HCT116 (cell line): Measurements from ENCODE around the gene RIPOR1. TPM values are rescaled to one million over a fixed set of nuclear protein-coding genes. Genes with fewer than 3 reads are reported as not detected.

Experiments used
- ATAC-seq: fragments of 200-7000 bp; cut with Tn5 transposase; 2 replicates; pipeline ENCODE4 v1.9.1; 2020; ENCODE audit warnings: mild to moderate bottlenecking, moderate library complexity
- BruUV-seq: library from RNA; stranded (reverse); fragments of 400-500 nt; replicated peaks from 2 replicates; lab custom pipeline; 2021; lab: Mats Ljungman, UMichigan
- CTCF ChIA-PET: fragments of 300-600 bp; sonication (Branson Sonifier 250); formaldehyde crosslinking; loops from one replicate; lab custom pipeline; 2021; ENCODE audit warnings: antibody characterized with exemption; lab: Charles Lee
- POLR2A ChIA-PET: fragments of 300-600, 350-600 bp; sonication (Branson Sonifier 250); formaldehyde crosslinking; loops from one replicate; lab custom pipeline; 2021; ENCODE audit warnings: antibody characterized with exemption; lab: Charles Lee
- RAD21 ChIA-PET, 2 experiments: fragments of 300-600 bp; sonication (Branson Sonifier 250); formaldehyde crosslinking; loops; one replicate each; lab custom pipeline; 2023; ENCODE audit warnings: low total read pairs in 2 of 2; ENCODE audit not compliant: uncharacterized antibody in 2 of 2, unreplicated experiment in 2 of 2, low non-redundant PET in 1 of 2; lab: Charles Lee
- DNase-seq: peaks from one replicate; pipeline ENCODE4 v3.0.0-alpha.2; 2010; ENCODE audit warnings: low read depth, low spot score
- H2AFZ ChIP-seq: fragments of 200-600 bp; shearing (Covaris generic), sonication (generic); 2 replicates; pipeline ENCODE4 v1.6.1; 2017; ENCODE audit warnings: low read depth, mixed run types, mixed read lengths, antibody characterized with exemption, low read length; ENCODE audit not compliant: poor library complexity, severe bottlenecking
- H3K27ac ChIP-seq: 2 replicates; pipeline ENCODE4 v1.5.1; 2012; ENCODE audit warnings: low read depth, low read length
- H3K27me3 ChIP-seq: fragments of 200-600 bp; sonication (generic); 2 replicates; pipeline ENCODE4 v1.6.1; 2016; ENCODE audit warnings: mixed run types, low read length, mixed read lengths; ENCODE audit not compliant: insufficient read depth
- H3K36me3 ChIP-seq, 2 experiments: fragments of 200-500 bp in 1 of 2; fragments of 200-600 bp in 1 of 2; sonication (Bioruptor generic) in 1 of 2; sonication (generic) in 1 of 2; 2 replicates each; pipeline versions ENCODE4 v1.5.1 to v1.6.1; 2014 to 2016; ENCODE audit warnings: low read length in 2 of 2, inconsistent platforms in 1 of 2, mixed read lengths in 1 of 2, mixed run types in 1 of 2; ENCODE audit not compliant: insufficient read depth in 2 of 2, control insufficient read depth in 1 of 2
- H3K4me1 ChIP-seq, 2 experiments: fragments of 200-600 bp in 1 of 2; sonication (generic) in 1 of 2; 2 replicates each; pipeline versions ENCODE4 v1.5.1 to v1.6.1; 2012 to 2017; ENCODE audit warnings: low read length in 2 of 2, inconsistent platforms in 1 of 2, mild to moderate bottlenecking in 1 of 2, mixed read lengths in 1 of 2, mixed run types in 1 of 2, moderate library complexity in 1 of 2; ENCODE audit not compliant: insufficient read depth in 2 of 2, control insufficient read depth in 1 of 2
- H3K4me2 ChIP-seq: fragments of 200-600 bp; sonication (generic); 2 replicates; pipeline ENCODE4 v1.6.1; 2017; ENCODE audit warnings: mixed run types, low read length, mixed read lengths
- H3K4me3 ChIP-seq, 2 experiments: fragments of 200-600 bp in 1 of 2; sonication (generic) in 1 of 2; replicated peaks in 1 of 2; 2 replicates each; pipeline ENCODE4 v1.5.1; 2011 to 2016; ENCODE audit warnings: low read length in 2 of 2, control low read depth in 1 of 2, low read depth in 1 of 2, mild to moderate bottlenecking in 1 of 2, mixed read lengths in 1 of 2, mixed run types in 1 of 2
- H3K79me2 ChIP-seq: fragments of 200-600 bp; sonication (generic); 2 replicates; pipeline ENCODE4 v1.6.1; 2017; ENCODE audit warnings: mild to moderate bottlenecking, mixed run types, low read length, moderate library complexity, mixed read lengths; ENCODE audit not compliant: insufficient read depth
- H3K9ac ChIP-seq: fragments of 200-600 bp; sonication (generic); 2 replicates; pipeline ENCODE4 v1.6.1; 2016; ENCODE audit warnings: low read length, mixed read lengths
- H3K9me2 ChIP-seq: fragments of 200-600 bp; sonication (generic), shearing (Covaris generic); 2 replicates; pipeline ENCODE4 v1.6.1; 2017; ENCODE audit warnings: mixed run types, mild to moderate bottlenecking, moderate library complexity; ENCODE audit not compliant: insufficient read depth
- H3K9me3 ChIP-seq, 2 experiments: fragments of 200-500 bp in 1 of 2; fragments of 200-600 bp in 1 of 2; sonication (Bioruptor generic) in 1 of 2; sonication (generic) in 1 of 2; 2 replicates each; pipeline ENCODE4 v1.6.1; 2014 to 2017; ENCODE audit warnings: low read length in 2 of 2, mixed read lengths in 2 of 2, inconsistent platforms in 1 of 2, low read depth in 1 of 2, mild to moderate bottlenecking in 1 of 2, mixed run types in 1 of 2, moderate library complexity in 1 of 2; ENCODE audit not compliant: control insufficient read depth in 1 of 2, insufficient read depth in 1 of 2
- H4K20me1 ChIP-seq: fragments of 200-600 bp; sonication (generic), shearing (Covaris generic); 2 replicates; pipeline ENCODE4 v1.6.1; 2017; ENCODE audit warnings: mixed run types, mild to moderate bottlenecking, moderate library complexity; ENCODE audit not compliant: insufficient read depth
- ATF3 ChIP-seq: IDR thresholded peaks from 2 replicates; pipeline ENCODE4 v1.6.1; 2012
- RAD21 ChIP-seq: IDR thresholded peaks from 2 replicates; pipeline ENCODE4 v1.6.1; 2012; ENCODE audit warnings: low read depth, mild to moderate bottlenecking
- SP1 ChIP-seq: IDR thresholded peaks from 2 replicates; pipeline ENCODE4 v1.6.1; 2012; ENCODE audit warnings: low read depth
- intact Hi-C: fragments of 100-400 bp; cut with micrococcal nuclease; formaldehyde crosslinking; loops from 2 replicates; pipeline ENCODE4 v1.10.0; 2022
- total RNA-seq: library from RNA; stranded (reverse); gene quantifications from one replicate; pipeline ENCODE4 v1.2.1, GENCODE V29; 2021; ENCODE audit not compliant: unreplicated experiment

The RIPOR1 gene
- total RNA-seq, 1 experiment from 2014 or later: 60.0 TPM

DNA sequence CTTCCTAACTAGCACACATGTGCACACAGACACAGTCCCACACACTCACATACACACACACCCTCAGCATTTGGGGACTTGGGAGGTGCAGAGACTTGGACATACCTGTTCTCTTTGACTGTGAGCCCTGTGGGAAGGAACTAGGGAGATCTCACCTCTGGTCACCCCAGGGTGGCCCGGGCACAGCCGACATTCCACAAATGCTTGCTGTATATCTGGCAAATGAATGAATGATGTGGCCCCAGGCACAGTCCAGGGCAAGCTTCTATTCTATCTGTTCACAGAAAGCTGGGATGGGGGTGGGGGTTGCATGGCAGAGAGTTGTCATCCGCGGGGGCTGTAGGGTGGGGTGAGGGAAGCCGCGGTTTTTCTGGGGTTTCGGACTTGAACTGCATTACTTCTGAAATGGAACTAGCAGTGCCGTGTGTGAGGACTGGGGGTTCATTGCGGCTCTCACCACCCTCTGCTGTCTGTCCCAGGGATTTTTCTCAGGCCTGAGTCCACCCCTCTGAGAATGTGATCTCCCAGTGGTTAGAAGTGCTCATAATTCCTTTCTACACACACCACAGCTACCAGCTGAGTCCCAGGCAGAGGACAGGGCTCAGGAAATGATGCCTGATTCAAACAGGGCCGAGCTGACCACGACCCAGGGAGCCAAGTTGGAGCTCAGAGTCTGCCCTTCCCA lies 3.3 kb upstream of the RIPOR1 start:
- TF ChIP-seq ATF3 (no peak), SP1 (no peak)
- ChIA-PET POLR2A (no interaction called here), RAD21 (no interaction called here), CTCF (interaction anchor here (0.7 kb wide), 1 partner anchor 22 kb away, joined by 3 read pairs; no protein-coding TSS in a partner anchor)
- Histone ChIP-seq H3K4me1 (peaks cover 11 to 55% of the 10 kb centered on the region in 2 experiments), H3K9ac (no peak overlapping the region), H3K4me2 (no peak overlapping the region), H2AFZ (no peak overlapping the region), H3K9me3 (no peaks in the 10 kb centered on the region), H3K9me2 (no peaks in the 10 kb centered on the region), H3K27ac (no peak overlapping the region), H4K20me1 (no peaks in the 10 kb centered on the region), H3K4me3 (no peak overlapping the region), H3K79me2 (peaks cover 11% of the 10 kb centered on the region), H3K27me3 (no peaks in the 10 kb centered on the region), H3K36me3 (no peaks in the 10 kb centered on the region)
- intact Hi-C loops: loop anchor here (10.0 kb wide), 3 partner anchors 279 to 709 kb away; partner anchors contain the start of genes CTRL, ESRP2, PSMB10 and RANBP10
- ATAC-seq: no peak
- BruUV-seq: no TSS peak
- no peak for DNase-seq

DNA sequence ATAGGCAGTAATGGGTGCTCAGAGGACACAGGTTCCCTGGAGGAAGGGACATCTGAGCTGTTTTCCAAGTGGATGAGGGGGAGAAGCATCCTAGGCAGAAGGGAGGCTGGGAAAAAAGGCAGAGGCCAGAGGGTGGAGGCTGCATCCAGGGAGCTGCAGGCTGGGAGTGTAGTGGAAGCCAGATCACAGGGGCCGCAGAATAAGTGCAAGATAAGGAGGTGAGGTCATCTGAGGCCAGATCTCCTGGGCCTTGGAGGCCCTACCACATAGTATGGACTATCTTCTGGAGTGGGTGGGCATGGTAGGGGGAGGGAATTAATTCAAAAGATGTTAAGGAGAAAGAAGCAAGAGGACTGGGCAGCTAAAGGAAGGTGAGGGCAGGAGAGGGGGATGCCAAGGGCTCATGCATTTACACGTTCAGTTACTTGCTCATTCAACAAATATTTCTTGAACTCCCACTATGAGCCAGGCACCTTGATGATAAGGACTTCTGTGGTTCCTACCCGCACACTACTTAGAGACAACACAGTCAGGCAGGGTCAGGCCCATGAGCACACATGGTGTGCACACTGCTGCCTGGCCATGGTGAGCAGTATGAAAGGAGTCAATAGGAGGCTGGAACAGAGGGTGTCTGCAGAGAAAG lies 2.4 kb upstream of the RIPOR1 start:
- Histone ChIP-seq H3K4me3 (no peak overlapping the region), H3K4me2 (no peak overlapping the region), H3K36me3 (no peaks in the 10 kb centered on the region), H3K4me1 (peaks cover 17 to 60% of the 10 kb centered on the region in 2 experiments), H3K27me3 (no peaks in the 10 kb centered on the region), H3K79me2 (peaks cover 21% of the 10 kb centered on the region), H3K9ac (no peak overlapping the region), H4K20me1 (no peaks in the 10 kb centered on the region), H2AFZ (no peak overlapping the region), H3K27ac (no peak overlapping the region), H3K9me2 (no peaks in the 10 kb centered on the region), H3K9me3 (no peaks in the 10 kb centered on the region)
- ChIA-PET CTCF (no interaction called here), RAD21 (no interaction called here), POLR2A (no interaction called here)
- no TSS peak for BruUV-seq
- DNase-seq (no peak), ATAC-seq (no peak)
- TF ChIP-seq RAD21: no peak
- intact Hi-C loops: loop anchor here (10.0 kb wide), 3 partner anchors 279 to 709 kb away; partner anchors contain the start of genes CTRL, ESRP2, PSMB10 and RANBP10
